Left lung (tissue), 10 donors: Measurements from ENCODE around the gene COX20. TPM values are rescaled to one million over a fixed set of nuclear protein-coding genes. Genes with fewer than 3 reads are reported as not detected.

ENCODE experiments used
- ATAC-seq: fragments of 200-7000 bp; cut with Tn5 transposase; one replicate; pipeline ENCODE4 v1.9.1; 2020; ENCODE audit warnings: moderate library complexity
- DNase-seq, 4 donors: peaks; one replicate each; pipeline ENCODE4 v3.0.0-alpha.2; 2013 to 2020
- H3K27ac ChIP-seq, 2 donors: fragments of 200-600 bp; sonication (generic) in 1 of 2; one replicate each; pipeline versions ENCODE4 v1.5.0 to v1.8.0; 2020 to 2021
- H3K27me3 ChIP-seq, 2 donors: fragments of 200-600 bp; sonication (generic) in 1 of 2; one replicate each; pipeline versions ENCODE4 v1.5.0 to v1.8.0; 2020 to 2021
- H3K36me3 ChIP-seq, 2 donors: fragments of 200-600 bp; sonication (generic) in 1 of 2; one replicate each; pipeline versions ENCODE4 v1.5.0 to v1.8.0; 2020 to 2021
- H3K4me1 ChIP-seq, 2 donors: fragments of 200-600 bp; one replicate each; pipeline ENCODE4 v1.8.0; 2021
- H3K4me3 ChIP-seq, 2 donors: fragments of 200-600 bp; sonication (generic) in 1 of 2; one replicate each; pipeline versions ENCODE4 v1.5.0 to v1.8.0; 2020 to 2021; ENCODE audit warnings: mild to moderate bottlenecking in 1 of 2
- H3K9me3 ChIP-seq, 2 donors: fragments of 200-600 bp; sonication (generic) in 1 of 2; one replicate each; pipeline versions ENCODE4 v1.5.0 to v1.8.0; 2020 to 2021
- CTCF ChIP-seq, 2 donors: fragments of 200-600 bp; sonication (generic) in 1 of 2; IDR thresholded peaks; one replicate each; pipeline versions ENCODE4 v1.5.0 to v1.8.0; 2021; ENCODE audit warnings: antibody characterized with exemption in 2 of 2
- intact Hi-C, 2 donors: fragments of 100-400 bp; cut with DNase I; formaldehyde crosslinking; loops; one replicate each; pipeline versions ENCODE4 v1.11.2 to v1.14.2; 2022
- polyA plus RNA-seq, 6 donors: library from polyadenylated mRNA; unstranded; fragments of 120-200 nt; gene quantifications; one replicate each; pipeline ENCODE4 v1.2.1, GENCODE V29; 2013; ENCODE audit not compliant: insufficient read length in 6 of 6
- total RNA-seq, 2 donors: library from RNA; stranded (reverse); fragmentation: NEBNext Ultra II Directional; extraction: Animal tissue kit (Norgen Biotek cat#: 25700); gene quantifications; one replicate each; pipeline ENCODE4 v1.2.1, GENCODE V29; 2021
- donor health status: DM: no; HTN: yes; CAD: no.
- donor health status: DM: no; HTN: no; CAD: no.

Gene COX20
- total and polyA plus RNA-seq, 8 donors = 27.1 to 125 (median 94.8) TPM

- DNase-seq = no peak
- Histone ChIP-seq H3K27me3 (no peaks in the 10 kb centered on the region), H3K4me3 (no peak overlapping the region), H3K36me3 (no peaks in the 10 kb centered on the region), H3K9me3 (no peaks in the 10 kb centered on the region), H3K27ac (no peak overlapping the region), H3K4me1 (no peaks in the 10 kb centered on the region)
- no peak for ATAC-seq
- intact Hi-C loops = loop anchor here in 1 of 2 donors (5.0 kb wide), 1 partner anchor 237 kb away; no protein-coding TSS in a partner anchor
- no peak for TF ChIP-seq CTCF (IDR thresholded peaks at IDR 0.05)
These were observed 30.6 kb upstream of the COX20 start for GRCh38 chr1:244804841-244805240.

DNA sequence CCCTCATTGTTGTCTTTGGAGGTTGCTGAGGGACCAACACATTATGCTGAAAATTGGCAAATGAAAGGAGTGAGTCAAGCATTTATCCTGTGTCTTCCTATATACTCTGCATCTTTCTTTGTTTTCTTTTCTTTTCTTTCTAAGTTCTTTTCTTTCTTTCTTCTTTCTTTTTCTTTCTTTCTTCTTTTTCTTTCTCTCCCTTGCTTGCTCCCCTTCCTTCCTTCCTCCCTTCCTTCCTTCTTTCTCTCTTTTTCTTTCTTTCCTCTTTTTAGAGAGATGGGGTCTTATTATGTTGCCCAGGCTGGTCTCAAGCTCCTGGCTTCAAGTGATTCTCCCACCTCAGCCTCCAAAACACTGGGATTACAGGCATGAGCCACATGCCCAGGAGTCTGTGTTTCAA is 28.3 kb upstream of the COX20 start:
- no peak for DNase-seq
- no peaks in the 10 kb centered on the region for H3K4me1 ChIP-seq
- ATAC-seq = no peak
- intact Hi-C loops = no loop called here
- no peaks in the 10 kb centered on the region for H3K9me3 ChIP-seq
- no peaks in the 10 kb centered on the region for H3K36me3 ChIP-seq
- TF ChIP-seq CTCF (IDR thresholded peaks at IDR 0.05) = no peak
- no peak overlapping the region for H3K27ac ChIP-seq
- no peak overlapping the region for H3K4me3 ChIP-seq
- no peaks in the 10 kb centered on the region for H3K27me3 ChIP-seq

DNA sequence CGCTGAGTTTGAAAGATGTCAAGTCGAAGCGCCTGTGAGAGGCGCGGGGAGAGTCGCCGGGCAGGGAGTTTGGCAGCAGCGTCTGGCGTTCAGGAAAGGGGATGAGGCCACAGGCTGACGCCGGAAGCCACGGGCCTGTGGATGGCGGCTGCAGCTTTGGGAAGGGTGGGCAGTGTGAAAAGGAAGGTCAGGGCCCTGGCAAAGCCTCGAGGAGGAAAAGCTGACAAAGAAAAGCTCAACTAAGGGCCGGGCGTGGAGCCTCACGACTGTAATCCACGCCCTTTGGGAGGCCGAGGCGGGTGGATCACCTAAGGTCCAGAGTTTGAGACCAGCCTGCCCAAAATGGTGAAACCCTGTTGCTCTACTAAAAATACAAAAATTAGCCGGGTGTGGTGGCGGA is 25.2 kb upstream of the COX20 start:
- no peak for TF ChIP-seq CTCF (IDR thresholded peaks at IDR 0.05)
- Histone ChIP-seq H3K27me3 (no peaks in the 10 kb centered on the region), H3K9me3 (no peaks in the 10 kb centered on the region), H3K27ac (no peak overlapping the region), H3K36me3 (no peaks in the 10 kb centered on the region), H3K4me3 (no peak overlapping the region), H3K4me1 (no peaks in the 10 kb centered on the region)
- no peak for DNase-seq
- no peak for ATAC-seq
- intact Hi-C loops = no loop called here

GRCh38 chr1:244813327-244813726 is 22.1 kb upstream of the COX20 start:
- intact Hi-C loops = no loop called here
- no peak for TF ChIP-seq CTCF (IDR thresholded peaks at IDR 0.05)
- H3K9me3 ChIP-seq = no peaks in the 10 kb centered on the region

DNA sequence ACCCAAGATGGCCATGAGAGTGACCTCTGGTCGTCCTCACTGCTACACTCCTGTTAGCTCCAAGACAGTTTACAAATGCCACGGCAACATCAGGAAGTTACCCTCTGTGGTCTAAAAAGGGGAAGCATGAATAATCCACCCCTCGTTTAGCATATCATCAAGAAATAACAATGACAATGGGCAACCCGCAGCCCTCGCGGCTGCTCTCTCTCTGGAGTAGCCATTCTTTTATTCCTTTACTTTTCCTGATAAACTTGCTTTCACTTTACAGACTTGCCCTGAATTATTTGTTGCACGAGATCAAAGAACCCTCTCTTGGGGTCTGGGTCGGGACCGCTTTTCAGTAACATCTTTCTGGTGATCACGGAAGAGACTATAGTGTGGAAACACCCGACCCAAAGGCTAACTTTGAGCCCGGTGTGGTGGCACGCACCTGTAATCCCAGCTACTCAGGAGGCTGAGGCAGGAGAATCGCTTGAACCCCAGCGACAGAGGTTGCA is 19.8 kb upstream of the COX20 start:
- peak in 1 of 4 donors; percentile 43 for DNase-seq
- intact Hi-C loops = no loop called here
- no peak for TF ChIP-seq CTCF (IDR thresholded peaks at IDR 0.05)
- Histone ChIP-seq H3K27ac (peak overlapping the region in 1 of 2 donors; percentile 68), H3K4me3 (peak overlapping the region in 1 of 2 donors; percentile 22), H3K9me3 (no peaks in the 10 kb centered on the region), H3K4me1 (no peaks in the 10 kb centered on the region), H3K36me3 (no peaks in the 10 kb centered on the region), H3K27me3 (no peaks in the 10 kb centered on the region)
- ATAC-seq = peak; percentile 46

More at GRCh38 chr1:244813327-244813726, 22.1 kb upstream of the COX20 start:
- ATAC-seq = no peak
- H3K4me1 ChIP-seq = no peaks in the 10 kb centered on the region
- no peaks in the 10 kb centered on the region for H3K27me3 ChIP-seq
- H3K36me3 ChIP-seq = no peaks in the 10 kb centered on the region
- no peak for DNase-seq
- H3K27ac ChIP-seq = no peak overlapping the region
- no peak overlapping the region for H3K4me3 ChIP-seq
